HL-60 (cell line): ENCODE data around the gene COA5.

Source experiments
- TF ChIP-seq, protein P1 (sequence below): IDR thresholded peaks from one replicate; pipeline ENCODE4 v1.5.1; 2011; ENCODE audit warnings: low read length, control low read depth, inconsistent platforms; ENCODE audit not compliant: insufficient read depth
- TF ChIP-seq, protein P2 (sequence below): IDR thresholded peaks from 2 replicates; pipeline ENCODE4 v1.6.1; 2012; ENCODE audit warnings: low read depth; ENCODE audit not compliant: insufficient replicate concordance

GRCh38 chr2:98579926-98580325, 28.4 kb downstream of the COA5 start:
- TF ChIP-seq, protein P1, sequence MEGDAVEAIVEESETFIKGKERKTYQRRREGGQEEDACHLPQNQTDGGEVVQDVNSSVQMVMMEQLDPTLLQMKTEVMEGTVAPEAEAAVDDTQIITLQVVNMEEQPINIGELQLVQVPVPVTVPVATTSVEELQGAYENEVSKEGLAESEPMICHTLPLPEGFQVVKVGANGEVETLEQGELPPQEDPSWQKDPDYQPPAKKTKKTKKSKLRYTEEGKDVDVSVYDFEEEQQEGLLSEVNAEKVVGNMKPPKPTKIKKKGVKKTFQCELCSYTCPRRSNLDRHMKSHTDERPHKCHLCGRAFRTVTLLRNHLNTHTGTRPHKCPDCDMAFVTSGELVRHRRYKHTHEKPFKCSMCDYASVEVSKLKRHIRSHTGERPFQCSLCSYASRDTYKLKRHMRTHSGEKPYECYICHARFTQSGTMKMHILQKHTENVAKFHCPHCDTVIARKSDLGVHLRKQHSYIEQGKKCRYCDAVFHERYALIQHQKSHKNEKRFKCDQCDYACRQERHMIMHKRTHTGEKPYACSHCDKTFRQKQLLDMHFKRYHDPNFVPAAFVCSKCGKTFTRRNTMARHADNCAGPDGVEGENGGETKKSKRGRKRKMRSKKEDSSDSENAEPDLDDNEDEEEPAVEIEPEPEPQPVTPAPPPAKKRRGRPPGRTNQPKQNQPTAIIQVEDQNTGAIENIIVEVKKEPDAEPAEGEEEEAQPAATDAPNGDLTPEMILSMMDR, result no peak
- TF ChIP-seq, protein P2, sequence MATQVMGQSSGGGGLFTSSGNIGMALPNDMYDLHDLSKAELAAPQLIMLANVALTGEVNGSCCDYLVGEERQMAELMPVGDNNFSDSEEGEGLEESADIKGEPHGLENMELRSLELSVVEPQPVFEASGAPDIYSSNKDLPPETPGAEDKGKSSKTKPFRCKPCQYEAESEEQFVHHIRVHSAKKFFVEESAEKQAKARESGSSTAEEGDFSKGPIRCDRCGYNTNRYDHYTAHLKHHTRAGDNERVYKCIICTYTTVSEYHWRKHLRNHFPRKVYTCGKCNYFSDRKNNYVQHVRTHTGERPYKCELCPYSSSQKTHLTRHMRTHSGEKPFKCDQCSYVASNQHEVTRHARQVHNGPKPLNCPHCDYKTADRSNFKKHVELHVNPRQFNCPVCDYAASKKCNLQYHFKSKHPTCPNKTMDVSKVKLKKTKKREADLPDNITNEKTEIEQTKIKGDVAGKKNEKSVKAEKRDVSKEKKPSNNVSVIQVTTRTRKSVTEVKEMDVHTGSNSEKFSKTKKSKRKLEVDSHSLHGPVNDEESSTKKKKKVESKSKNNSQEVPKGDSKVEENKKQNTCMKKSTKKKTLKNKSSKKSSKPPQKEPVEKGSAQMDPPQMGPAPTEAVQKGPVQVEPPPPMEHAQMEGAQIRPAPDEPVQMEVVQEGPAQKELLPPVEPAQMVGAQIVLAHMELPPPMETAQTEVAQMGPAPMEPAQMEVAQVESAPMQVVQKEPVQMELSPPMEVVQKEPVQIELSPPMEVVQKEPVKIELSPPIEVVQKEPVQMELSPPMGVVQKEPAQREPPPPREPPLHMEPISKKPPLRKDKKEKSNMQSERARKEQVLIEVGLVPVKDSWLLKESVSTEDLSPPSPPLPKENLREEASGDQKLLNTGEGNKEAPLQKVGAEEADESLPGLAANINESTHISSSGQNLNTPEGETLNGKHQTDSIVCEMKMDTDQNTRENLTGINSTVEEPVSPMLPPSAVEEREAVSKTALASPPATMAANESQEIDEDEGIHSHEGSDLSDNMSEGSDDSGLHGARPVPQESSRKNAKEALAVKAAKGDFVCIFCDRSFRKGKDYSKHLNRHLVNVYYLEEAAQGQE, result no peak
